Hematopoietic multipotent progenitor cell treated with erythropoietin and hydrocortisone succinate and interleukin-3 and kit ligand, for 6 days (in vitro differentiated cells): ENCODE data around the gene MT1F.
"Not testable (repeated sequence)": the region's sequence is repeated elsewhere in the genome, so short reads cannot be mapped to it uniquely, and the experiment has no call there.

Source experiments
- DNase-seq: peaks from one replicate; pipeline ENCODE4 v3.0.0-alpha.2; 2015

MT1F gene

GRCh38 chr16:56657555-56658326, at the start of gene MT1F:
MT1F (plus strand) TSS chr16:56657959; CDS start chr16:56658059, 100 bp downstream.
- DNase-seq: peak; percentile 70

- DNase-seq: peak; percentile 98
Measured at GRCh38 chr16:56608043-56608875, 49.5 kb upstream of the MT1F start, which contains the start of gene MT2A. MT2A (plus strand) TSS chr16:56608584; CDS start chr16:56608656, 72 bp downstream.

- peak; percentile 30 for DNase-seq
Measured at GRCh38 chr16:56608876-56609462, 48.8 kb upstream of the MT1F start.

GRCh38 chr16:56609463-56609921, 48.3 kb upstream of the MT1F start:
- DNase-seq: peak; percentile 95

- DNase-seq: peak; percentile 33
Measured at GRCh38 chr16:56610017-56610608, 47.6 kb upstream of the MT1F start.

- no peak for DNase-seq
Measured at GRCh38 chr16:56610609-56611111, 47.1 kb upstream of the MT1F start.

GRCh38 chr16:56611281-56611833, 46.4 kb upstream of the MT1F start:
- DNase-seq: no peak

GRCh38 chr16:56613706-56614105, 44.1 kb upstream of the MT1F start:
- DNase-seq: no peak

GRCh38 chr16:56614549-56614991, 43.2 kb upstream of the MT1F start:
- DNase-seq: no peak

GRCh38 chr16:56615353-56615752, 42.4 kb upstream of the MT1F start:
- no peak for DNase-seq

GRCh38 chr16:56616608-56617211, 41.0 kb upstream of the MT1F start:
- DNase-seq: no peak

GRCh38 chr16:56617212-56618085, 40.3 kb upstream of the MT1F start:
- DNase-seq: peak; percentile 58

GRCh38 chr16:56618138-56618537, 39.6 kb upstream of the MT1F start:
- DNase-seq: no peak

GRCh38 chr16:56620339-56620897, 37.3 kb upstream of the MT1F start:
- DNase-seq: no peak

GRCh38 chr16:56621665-56622445, 35.9 kb upstream of the MT1F start:
- DNase-seq: not testable (repeated sequence)

GRCh38 chr16:56623184-56623583, 34.6 kb upstream of the MT1F start:
- DNase-seq: not testable (repeated sequence)

- DNase-seq: no peak
Measured at GRCh38 chr16:56623637-56624036, 34.1 kb upstream of the MT1F start.

GRCh38 chr16:56625140-56625942, 32.4 kb upstream of the MT1F start, which contains the start of gene MT1E:
MT1E (plus strand) TSS chr16:56625781; CDS start chr16:56625852, 71 bp downstream.
- peak; percentile 75 for DNase-seq
